GM18507 (cell line): ENCODE results near the gene ZBTB4.
A peak's percentile ranks its signal among the peaks of the same experiment; 100 is the strongest.

Experiments
- DNase-seq: peaks from one replicate; pipeline ENCODE4 v3.0.0; 2011; ENCODE audit warnings: low read depth; ENCODE audit not compliant: insufficient read length; ENCODE audit errors: extremely low spot score
- FAIRE-seq: peaks from 2 replicates; lab custom pipeline; 2011; peaks lifted over from hg19 to GRCh38; lab: Jason Lieb, UNC

The ZBTB4 gene, protein sequence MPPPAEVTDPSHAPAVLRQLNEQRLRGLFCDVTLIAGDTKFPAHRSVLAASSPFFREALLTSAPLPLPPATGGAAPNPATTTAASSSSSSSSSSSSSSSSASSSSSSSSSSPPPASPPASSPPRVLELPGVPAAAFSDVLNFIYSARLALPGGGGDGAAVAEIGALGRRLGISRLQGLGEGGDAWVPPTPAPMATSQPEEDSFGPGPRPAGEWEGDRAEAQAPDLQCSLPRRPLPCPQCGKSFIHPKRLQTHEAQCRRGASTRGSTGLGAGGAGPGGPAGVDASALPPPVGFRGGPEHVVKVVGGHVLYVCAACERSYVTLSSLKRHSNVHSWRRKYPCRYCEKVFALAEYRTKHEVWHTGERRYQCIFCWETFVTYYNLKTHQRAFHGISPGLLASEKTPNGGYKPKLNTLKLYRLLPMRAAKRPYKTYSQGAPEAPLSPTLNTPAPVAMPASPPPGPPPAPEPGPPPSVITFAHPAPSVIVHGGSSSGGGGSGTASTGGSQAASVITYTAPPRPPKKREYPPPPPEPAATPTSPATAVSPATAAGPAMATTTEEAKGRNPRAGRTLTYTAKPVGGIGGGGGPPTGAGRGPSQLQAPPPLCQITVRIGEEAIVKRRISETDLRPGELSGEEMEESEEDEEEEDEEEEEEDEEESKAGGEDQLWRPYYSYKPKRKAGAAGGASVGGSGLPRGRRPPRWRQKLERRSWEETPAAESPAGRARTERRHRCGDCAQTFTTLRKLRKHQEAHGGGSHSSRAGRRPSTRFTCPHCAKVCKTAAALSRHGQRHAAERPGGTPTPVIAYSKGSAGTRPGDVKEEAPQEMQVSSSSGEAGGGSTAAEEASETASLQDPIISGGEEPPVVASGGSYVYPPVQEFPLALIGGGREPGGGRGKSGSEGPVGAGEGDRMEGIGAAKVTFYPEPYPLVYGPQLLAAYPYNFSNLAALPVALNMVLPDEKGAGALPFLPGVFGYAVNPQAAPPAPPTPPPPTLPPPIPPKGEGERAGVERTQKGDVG

DNA sequence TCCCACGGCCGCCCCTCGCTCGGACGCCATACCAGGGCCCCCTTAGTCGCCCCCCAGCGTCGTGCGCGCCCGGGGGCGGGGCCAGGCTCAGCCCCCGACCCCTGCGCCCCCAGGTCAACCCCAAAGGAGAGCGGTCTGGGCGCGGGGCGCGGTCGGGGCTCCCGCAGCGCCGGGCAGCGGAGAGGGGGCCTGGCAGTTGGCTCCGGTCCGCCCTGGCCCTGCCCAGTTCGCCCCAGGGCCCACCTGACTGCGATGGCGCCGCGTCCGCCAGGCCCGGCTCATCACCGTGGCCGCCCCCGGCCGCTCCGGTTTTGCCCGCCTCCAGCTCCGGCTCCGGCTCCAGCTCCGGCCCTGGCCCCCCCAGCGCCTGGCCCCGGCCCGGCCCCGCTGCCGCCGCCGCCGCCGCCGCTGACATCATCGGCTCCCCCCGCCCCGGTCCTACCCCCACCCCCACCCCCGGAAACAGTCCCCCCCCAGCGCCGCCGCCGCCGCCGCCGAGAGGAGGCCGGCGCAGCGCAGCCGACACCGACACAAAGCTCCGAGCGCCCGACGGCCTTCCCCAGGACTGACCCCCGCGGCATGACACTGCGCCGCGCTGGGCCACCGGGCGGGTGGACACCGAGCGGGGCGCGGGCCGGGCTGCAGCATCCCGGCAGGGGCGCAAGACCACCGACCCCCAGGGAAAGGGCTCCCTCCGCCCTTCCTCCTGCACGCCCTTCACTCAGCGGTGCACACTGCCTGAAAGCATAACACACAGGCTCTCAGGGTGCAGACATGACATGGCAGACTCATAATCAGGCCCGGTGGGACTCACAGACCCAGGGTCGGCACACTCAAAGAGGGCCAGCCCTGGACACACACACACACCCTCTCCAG is at the start of gene ZBTB4:
Gene ZBTB4, minus strand, starts transcription at position 419 of the 876 bp plus-strand sequence. CDS start 12,830 bp downstream, outside the sequence.
- FAIRE-seq (no peak), DNase-seq (peak; percentile 39)

DNA sequence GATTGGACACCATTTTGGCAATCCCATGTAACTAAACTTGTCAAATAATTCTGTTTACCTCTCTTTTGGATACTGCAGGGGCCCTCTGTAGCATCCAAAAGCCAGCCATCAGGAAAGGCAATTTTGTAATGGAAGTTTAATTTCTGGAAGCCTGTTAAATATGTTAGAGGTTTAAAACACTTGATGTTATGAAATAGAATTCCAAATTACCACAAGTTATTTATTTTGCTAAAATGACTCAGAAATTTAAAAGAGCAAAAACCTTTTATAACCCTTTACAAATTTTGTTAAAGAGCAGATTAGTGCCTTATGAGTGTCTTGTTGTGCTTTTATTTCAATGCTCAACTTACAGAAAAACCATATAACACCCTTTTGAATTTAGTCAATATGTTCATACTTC is 49.4 kb upstream of the ZBTB4 start:
- FAIRE-seq, result no peak

DNA sequence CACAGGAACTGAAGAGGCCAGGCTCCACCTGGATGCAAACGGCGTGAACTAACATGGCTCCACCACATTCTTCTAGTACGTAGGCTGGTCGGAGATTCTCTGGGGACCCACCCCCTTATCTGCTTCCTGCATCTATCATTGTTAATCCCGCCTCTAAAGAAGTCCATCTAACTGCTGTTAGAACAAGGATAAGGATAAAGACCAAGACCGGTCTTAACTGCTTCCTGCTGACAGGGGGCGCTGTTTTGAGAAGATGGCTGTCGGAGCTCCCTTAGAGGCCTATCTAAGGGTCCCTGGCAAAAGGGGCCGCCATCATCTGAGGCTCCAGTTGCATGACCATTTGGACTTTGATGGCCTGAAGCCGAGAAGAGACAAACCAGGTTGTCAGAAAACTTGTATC is 43.6 kb upstream of the ZBTB4 start:
- FAIRE-seq (no peak), DNase-seq (no peak)

More for the DNA sequence above, 49.4 kb upstream of the ZBTB4 start:
- no peak for DNase-seq

DNA sequence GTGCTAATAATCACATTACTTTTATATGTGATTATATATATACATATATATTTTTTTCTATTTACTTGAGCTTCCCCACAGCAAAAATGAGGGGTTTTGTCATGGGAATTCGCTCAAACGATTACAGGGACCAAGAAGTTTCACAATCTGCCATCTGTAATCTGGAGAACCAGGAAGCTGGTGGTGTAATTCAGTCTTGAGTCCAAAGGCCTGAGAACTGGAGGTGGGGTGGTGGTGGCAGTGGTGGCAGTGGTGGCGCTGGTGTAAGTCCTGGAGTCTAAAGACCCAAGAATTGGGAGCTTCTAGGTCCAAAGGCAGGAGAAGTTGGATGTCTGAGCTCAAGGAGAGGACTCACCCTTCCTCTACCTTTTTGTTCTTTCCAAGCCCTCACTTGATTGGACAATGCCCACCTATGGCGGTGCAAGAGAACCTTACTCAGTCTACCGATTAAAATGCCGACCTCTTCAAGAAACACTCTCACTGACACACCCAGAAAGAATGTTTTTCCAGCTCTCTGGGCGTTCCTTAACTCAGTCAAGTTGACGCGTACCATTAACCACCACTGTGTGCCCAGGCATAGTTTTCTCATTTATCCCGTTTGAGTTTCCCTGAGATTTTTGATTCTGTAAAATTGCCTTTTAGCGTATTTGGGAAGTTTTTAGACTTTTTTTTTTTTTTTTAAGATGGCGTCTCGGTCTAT is 36.6 kb upstream of the ZBTB4 start:
- DNase-seq (no peak), FAIRE-seq (no peak)

DNA sequence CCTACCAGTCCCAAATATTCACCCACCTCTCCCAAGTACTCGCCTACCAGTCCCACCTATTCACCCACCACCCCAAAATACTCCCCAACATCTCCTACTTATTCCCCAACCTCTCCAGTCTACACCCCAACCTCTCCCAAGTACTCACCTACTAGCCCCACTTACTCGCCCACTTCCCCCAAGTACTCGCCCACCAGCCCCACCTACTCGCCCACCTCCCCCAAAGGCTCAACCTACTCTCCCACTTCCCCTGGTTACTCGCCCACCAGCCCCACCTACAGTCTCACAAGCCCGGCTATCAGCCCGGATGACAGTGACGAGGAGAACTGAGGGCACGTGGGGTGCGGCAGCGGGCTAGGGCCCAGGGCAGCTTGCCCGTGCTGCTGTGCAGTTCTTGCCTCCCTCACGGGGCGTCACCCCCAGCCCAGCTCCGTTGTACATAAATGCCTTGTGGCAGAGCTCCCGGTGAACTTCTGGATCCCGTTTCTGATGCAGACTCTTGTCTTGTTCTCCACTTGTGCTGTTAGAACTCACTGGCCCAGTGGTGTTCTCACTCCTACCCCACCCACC is 34.5 kb upstream of the ZBTB4 start:
- no peak for DNase-seq
- no peak for FAIRE-seq

DNA sequence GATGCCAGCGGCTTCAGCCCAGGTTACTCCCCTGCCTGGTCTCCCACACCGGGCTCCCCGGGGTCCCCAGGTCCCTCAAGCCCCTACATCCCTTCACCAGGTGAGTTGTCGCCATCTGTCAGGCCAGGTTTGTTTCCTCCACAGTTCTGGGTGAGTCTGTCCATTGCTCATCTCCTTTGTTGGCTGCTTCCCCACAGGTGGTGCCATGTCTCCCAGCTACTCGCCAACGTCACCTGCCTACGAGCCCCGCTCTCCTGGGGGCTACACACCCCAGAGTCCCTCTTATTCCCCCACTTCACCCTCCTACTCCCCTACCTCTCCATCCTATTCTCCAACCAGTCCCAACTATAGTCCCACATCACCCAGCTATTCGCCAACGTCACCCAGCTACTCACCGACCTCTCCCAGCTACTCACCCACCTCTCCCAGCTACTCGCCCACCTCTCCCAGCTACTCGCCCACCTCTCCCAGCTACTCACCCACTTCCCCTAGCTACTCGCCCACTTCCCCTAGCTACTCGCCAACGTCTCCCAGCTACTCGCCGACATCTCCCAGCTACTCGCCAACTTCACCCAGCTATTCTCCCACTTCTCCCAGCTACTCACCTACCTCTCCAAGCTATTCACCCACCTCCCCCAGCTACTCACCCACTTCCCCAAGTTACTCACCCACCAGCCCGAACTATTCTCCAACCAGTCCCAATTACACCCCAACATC is 33.6 kb upstream of the ZBTB4 start:
- no peak for DNase-seq
- no peak for FAIRE-seq

DNA sequence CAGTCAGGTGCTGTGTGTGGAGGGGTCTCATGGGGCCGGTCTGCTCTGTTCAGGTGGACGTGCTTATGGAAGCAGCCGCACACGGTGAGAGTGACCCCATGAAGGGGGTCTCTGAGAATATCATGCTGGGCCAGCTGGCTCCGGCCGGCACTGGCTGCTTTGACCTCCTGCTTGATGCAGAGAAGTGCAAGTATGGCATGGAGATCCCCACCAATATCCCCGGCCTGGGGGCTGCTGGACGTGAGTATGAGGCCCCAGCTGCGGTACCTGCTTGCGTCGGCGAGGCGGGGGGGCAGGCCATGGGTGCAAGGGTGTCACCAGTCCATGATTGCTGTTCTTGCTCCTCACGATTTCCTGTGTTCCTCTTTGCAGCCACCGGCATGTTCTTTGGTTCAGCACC is 32.7 kb upstream of the ZBTB4 start:
- no peak for DNase-seq
- no peak for FAIRE-seq

DNA sequence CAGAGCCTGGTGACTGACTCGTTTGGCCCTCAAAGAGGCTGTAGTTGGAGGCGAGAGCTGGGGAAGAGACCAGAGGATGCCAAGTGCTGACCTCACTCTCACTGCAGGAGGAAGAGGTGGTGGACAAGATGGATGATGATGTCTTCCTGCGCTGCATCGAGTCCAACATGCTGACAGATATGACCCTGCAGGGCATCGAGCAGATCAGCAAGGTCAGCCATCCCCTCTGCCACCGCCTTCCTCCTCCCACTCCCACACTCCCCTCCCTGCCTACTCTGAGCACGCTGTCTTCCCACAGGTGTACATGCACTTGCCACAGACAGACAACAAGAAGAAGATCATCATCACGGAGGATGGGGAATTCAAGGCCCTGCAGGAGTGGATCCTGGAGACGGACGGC is 31.7 kb upstream of the ZBTB4 start:
- no peak for FAIRE-seq
- no peak for DNase-seq

DNA sequence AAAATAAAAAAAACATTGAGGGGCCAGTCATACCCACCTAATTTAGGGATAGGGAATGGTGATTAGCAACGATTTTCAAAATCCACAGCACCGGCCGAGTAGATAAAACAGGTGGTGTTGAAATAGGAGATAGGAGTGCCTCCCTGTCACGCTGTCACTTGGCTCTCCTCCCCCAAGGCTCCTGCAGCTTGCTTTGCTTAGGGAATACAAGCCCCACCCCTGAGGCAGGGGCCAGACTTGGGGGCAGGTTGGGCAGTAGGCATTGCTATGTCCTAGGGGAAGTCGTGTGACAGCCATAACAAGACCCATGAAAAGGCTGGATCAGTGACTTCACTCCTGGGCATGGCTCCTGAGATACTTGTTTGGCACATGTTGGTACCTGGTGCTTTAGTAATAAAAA is 30.5 kb upstream of the ZBTB4 start:
- no peak for FAIRE-seq

DNA sequence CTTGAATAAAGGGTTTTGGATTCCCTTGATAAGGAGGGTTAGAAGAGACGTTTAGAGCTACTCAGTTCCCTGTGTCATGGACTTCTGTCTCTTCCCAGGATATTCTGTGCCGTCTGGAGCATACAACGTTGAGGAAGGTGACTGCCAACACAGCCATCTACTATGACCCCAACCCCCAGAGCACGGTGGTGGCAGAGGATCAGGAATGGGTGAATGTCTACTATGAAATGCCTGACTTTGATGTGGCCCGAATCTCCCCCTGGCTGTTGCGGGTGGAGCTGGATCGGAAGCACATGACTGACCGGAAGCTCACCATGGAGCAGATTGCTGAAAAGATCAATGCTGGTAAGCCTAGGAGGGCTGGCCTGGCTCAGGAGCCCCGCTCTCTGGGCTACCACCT is 29.4 kb upstream of the ZBTB4 start:
- DNase-seq, result no peak
- no peak for FAIRE-seq

More for the DNA sequence above, 30.5 kb upstream of the ZBTB4 start:
- no peak for DNase-seq

DNA sequence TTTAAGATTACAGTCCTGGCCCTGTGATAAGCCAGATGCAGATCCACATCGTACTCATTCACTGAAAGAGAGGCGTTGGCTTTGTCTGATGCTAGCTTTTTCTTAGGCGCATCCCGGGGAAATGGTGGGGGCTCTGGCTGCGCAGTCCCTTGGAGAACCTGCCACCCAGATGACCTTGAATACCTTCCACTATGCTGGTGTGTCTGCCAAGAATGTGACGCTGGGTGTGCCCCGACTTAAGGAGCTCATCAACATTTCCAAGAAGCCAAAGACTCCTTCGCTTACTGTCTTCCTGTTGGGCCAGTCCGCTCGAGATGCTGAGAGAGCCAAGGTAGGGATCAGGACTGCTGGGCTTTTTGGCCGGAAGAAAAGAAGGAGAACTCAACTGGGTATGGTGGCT is 28.7 kb upstream of the ZBTB4 start:
- FAIRE-seq (no peak), DNase-seq (no peak)

DNA sequence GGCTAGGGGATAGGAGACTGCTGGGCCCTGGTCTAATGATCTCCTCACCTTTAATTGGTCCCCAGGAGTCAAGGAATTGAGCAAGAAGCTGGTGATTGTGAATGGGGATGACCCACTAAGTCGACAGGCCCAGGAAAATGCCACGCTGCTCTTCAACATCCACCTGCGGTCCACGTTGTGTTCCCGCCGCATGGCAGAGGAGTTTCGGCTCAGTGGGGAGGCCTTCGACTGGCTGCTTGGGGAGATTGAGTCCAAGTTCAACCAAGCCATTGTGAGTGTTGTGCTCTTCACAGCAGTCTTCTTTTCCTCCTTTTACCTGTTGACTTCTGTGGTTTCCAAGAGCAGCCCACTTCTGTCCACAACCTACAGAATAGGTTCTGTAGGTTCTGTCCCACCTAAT is 24.1 kb upstream of the ZBTB4 start:
- FAIRE-seq (no peak), DNase-seq (no peak)

DNA sequence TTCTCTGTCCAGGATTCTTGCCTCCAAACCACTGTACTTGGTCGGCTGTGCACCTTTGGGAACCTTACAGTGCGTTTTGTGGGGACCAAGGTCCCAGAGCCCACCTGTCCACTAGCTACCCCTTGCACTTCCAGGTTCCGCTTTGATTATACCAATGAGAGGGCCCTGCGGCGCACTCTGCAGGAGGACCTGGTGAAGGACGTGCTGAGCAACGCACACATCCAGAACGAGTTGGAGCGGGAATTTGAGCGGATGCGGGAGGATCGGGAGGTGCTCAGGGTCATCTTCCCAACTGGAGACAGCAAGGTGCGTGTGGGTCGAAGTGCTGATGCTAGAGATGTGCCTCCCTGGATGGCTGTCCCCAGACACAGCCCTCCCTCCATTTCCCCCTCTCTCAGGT is 23.6 kb upstream of the ZBTB4 start:
- FAIRE-seq (no peak), DNase-seq (no peak)

DNA sequence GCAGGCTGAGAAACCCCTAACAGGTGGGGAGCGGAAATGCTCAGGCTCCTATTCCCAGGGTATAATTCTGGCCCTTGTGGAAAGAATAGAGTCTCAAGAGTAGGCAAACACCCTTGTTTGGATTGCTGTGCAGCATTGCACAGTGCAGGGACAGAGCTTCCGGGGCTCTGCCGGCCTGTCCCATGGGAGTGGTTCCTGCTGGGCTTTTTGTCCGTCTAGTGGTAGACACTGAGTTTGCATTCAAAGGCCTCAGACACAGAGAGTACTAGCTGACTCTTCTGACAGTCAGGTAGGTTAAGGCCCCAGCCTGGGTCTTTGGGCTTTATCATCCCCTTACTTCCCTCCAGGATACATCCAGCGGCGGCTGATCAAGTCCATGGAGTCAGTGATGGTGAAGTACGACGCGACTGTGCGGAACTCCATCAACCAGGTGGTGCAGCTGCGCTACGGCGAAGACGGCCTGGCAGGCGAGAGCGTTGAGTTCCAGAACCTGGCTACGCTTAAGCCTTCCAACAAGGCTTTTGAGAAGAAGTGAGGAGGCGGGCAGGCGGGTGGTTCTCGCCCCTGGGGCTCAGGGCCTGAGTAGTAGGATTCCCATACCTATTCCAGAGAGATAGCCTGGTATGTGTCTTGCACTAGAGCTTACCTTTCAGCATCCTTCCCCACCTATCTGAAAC is 22.9 kb upstream of the ZBTB4 start:
- FAIRE-seq (no peak), DNase-seq (no peak)

DNA sequence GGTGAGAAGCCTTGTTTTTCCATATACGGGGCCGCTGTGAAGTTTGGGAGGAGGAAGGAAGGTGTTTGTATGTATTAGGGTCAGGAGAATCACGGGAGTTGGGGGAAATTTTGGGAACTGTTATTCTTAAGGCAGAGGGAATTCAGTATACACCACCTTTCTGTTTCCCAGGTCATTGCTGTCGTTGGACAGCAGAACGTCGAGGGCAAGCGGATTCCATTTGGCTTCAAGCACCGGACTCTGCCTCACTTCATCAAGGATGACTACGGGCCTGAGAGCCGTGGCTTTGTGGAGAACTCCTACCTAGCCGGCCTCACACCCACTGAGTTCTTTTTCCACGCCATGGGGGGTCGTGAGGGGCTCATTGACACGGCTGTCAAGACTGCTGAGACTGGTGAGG is 22.3 kb upstream of the ZBTB4 start:
- no peak for DNase-seq
- no peak for FAIRE-seq

DNA sequence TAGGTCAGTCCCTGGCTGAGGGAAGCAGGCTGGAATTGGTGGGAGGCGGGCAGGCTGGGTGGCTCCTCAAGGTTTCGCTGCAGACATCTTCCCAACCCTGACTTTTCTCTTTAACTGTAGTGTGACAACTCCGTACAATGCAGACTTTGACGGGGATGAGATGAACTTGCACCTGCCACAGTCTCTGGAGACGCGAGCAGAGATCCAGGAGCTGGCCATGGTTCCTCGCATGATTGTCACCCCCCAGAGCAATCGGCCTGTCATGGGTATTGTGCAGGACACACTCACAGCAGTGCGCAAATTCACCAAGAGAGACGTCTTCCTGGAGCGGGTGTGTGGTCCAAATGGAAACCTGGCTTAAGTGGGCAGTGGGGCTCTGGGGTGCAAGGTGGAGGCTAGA is 19.7 kb upstream of the ZBTB4 start:
- FAIRE-seq (no peak), DNase-seq (no peak)

DNA sequence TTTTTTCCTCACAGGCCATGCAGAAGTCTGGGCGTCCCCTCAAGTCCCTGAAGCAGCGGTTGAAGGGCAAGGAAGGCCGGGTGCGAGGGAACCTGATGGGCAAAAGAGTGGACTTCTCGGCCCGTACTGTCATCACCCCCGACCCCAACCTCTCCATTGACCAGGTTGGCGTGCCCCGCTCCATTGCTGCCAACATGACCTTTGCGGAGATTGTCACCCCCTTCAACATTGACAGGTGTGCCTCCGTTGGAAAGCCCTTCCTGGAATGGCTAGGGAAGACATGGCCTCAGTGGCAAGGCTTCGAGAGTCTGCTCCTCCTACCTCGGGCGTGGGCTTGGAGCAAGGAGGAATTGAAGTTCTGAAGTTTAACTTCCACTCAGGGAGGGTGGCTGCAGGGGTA is 18.2 kb upstream of the ZBTB4 start:
- FAIRE-seq (no peak), DNase-seq (no peak)

DNA sequence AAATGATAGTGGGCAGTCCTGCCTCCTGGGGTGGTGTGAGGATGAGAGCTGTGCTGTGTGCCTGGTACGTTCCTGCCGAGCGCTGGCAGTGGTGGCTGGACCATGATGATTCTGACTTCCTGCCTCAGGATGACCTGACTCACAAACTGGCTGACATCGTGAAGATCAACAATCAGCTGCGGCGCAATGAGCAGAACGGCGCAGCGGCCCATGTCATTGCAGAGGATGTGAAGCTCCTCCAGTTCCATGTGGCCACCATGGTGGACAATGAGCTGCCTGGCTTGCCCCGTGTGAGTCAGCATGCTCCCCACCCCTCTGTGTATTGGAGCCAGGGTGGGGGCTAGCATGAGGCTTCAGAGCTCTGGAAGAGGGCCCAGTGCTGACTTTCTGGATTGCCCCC is 17.8 kb upstream of the ZBTB4 start:
- FAIRE-seq (no peak), DNase-seq (no peak)
